Keratinocyte (primary cell): ENCODE measurements around the gene TCN1. TPM values are rescaled to one million over a fixed set of nuclear protein-coding genes. Genes with fewer than 3 reads are reported as not detected.

Experiments used
- DNase-seq: peaks from one replicate; pipeline ENCODE4 v3.0.0-alpha.2; 2011; ENCODE audit warnings: low read depth, missing footprints, low spot score
- FAIRE-seq: peaks from 2 replicates; lab custom pipeline; 2011; peaks lifted over from hg19 to GRCh38; lab: Jason Lieb, UNC
- H2AFZ ChIP-seq: 2 replicates; pipeline ENCODE4 v1.6.0; 2012; ENCODE audit warnings: low read length, control low read depth, inconsistent platforms; ENCODE audit not compliant: control insufficient read depth
- H3K27ac ChIP-seq: 2 replicates; pipeline ENCODE4 v1.5.1; 2011; ENCODE audit warnings: low read length; ENCODE audit not compliant: control insufficient read depth, insufficient read depth
- H3K27me3 ChIP-seq: 3 replicates; pipeline ENCODE4 v1.6.0; 2011; ENCODE audit warnings: low read length; ENCODE audit not compliant: control insufficient read depth, insufficient read depth; ENCODE audit errors: extremely low read depth
- H3K36me3 ChIP-seq, 2 experiments: 2 replicates in 1 of 2; 3 replicates in 1 of 2; pipeline ENCODE4 v1.5.1; 2011; ENCODE audit warnings: low read length in 2 of 2, mild to moderate bottlenecking in 1 of 2; ENCODE audit not compliant: control insufficient read depth in 2 of 2, insufficient read depth in 2 of 2; ENCODE audit errors: extremely low read depth in 1 of 2
- H3K4me1 ChIP-seq: 3 replicates; pipeline ENCODE4 v1.5.1; 2011; ENCODE audit warnings: low read length; ENCODE audit not compliant: control insufficient read depth, insufficient read depth; ENCODE audit errors: extremely low read depth
- H3K4me2 ChIP-seq: 3 replicates; pipeline ENCODE4 v1.6.0; 2011; ENCODE audit warnings: low read depth, low read length; ENCODE audit not compliant: control insufficient read depth, insufficient read depth; ENCODE audit errors: extremely low read depth
- H3K4me3 ChIP-seq, 3 experiments: fragments of 200-600 bp in 1 of 3; sonication (generic) in 1 of 3; 2 replicates in 2 of 3; 3 replicates in 1 of 3; pipeline ENCODE4 v1.5.1; 2011 to 2016; ENCODE audit warnings: low read length in 3 of 3, mild to moderate bottlenecking in 3 of 3, control low read depth in 2 of 3, inconsistent platforms in 1 of 3, low read depth in 1 of 3, mixed read lengths in 1 of 3, mixed run types in 1 of 3, moderate library complexity in 1 of 3; ENCODE audit not compliant: control insufficient read depth in 2 of 3, insufficient read depth in 2 of 3; ENCODE audit errors: extremely low read depth in 1 of 3
- H3K79me2 ChIP-seq: 2 replicates; pipeline ENCODE4 v1.6.0; 2012; ENCODE audit warnings: low read length; ENCODE audit not compliant: control insufficient read depth, insufficient read depth
- H3K9ac ChIP-seq: 3 replicates; pipeline ENCODE4 v1.6.0; 2011; ENCODE audit warnings: low read length; ENCODE audit not compliant: control insufficient read depth, insufficient read depth; ENCODE audit errors: extremely low read depth
- H3K9me1 ChIP-seq: 3 replicates; pipeline ENCODE4 v1.6.0; 2011; ENCODE audit warnings: low read length; ENCODE audit not compliant: control insufficient read depth, insufficient read depth; ENCODE audit errors: extremely low read depth
- H3K9me3 ChIP-seq: 2 replicates; pipeline ENCODE4 v1.5.1; 2012; ENCODE audit warnings: low read depth, low read length; ENCODE audit not compliant: control insufficient read depth
- H4K20me1 ChIP-seq: 3 replicates; pipeline ENCODE4 v1.6.0; 2011; ENCODE audit warnings: low read length; ENCODE audit not compliant: control insufficient read depth, insufficient read depth; ENCODE audit errors: extremely low read depth
- EZH2 ChIP-seq: IDR thresholded peaks from one replicate; pipeline ENCODE4 v1.6.1; 2012; ENCODE audit warnings: inconsistent platforms, mild to moderate bottlenecking, low read length, moderate library complexity
- dilution Hi-C: fragments of 300-500 bp; cut with MboI; formaldehyde crosslinking; loops from one replicate; pipeline ENCODE4 v1.7.0; 2020; ENCODE audit warnings: low sequenced_read_pairs; ENCODE audit not compliant: extremely low pct_ligation_motif_present
- polyA plus RNA-seq, 5 experiments: library from polyadenylated mRNA; depleted of rRNA in 3 of 5; stranded (reverse) in 3 of 5; stranded (forward) in 1 of 5; unstranded in 1 of 5; fragments of >200 nt; gene quantifications; 1 replicate in 1 of 5; 2 replicates in 3 of 5; 3 replicates in 1 of 5; pipeline versions ENCODE4 v1.2.1 to v1.2.3, GENCODE V29; 2011 to 2012; ENCODE audit warnings: missing spikeins in 2 of 5, low read depth in 1 of 5, low replicate concordance in 1 of 5
- TF ChIP-seq, protein P1 (sequence below), 3 experiments: IDR thresholded peaks in 1 of 3; conservative IDR thresholded peaks in 1 of 3; optimal IDR thresholded peaks in 1 of 3; 2 replicates in 2 of 3; 3 replicates in 1 of 3; pipeline versions ENCODE3 to v1.5.1; 2011; ENCODE audit warnings: low read length in 3 of 3, mild to moderate bottlenecking in 3 of 3, moderate library complexity in 2 of 3, control low read depth in 1 of 3, inconsistent platforms in 1 of 3; ENCODE audit not compliant: insufficient read depth in 2 of 3; ENCODE audit errors: extremely low read depth in 1 of 3

TCN1 gene
- polyA plus RNA-seq, 1 donor (not counting 4 experiments of a cell fraction or from before 2014, with no cell fraction given): 3.7 TPM

DNA sequence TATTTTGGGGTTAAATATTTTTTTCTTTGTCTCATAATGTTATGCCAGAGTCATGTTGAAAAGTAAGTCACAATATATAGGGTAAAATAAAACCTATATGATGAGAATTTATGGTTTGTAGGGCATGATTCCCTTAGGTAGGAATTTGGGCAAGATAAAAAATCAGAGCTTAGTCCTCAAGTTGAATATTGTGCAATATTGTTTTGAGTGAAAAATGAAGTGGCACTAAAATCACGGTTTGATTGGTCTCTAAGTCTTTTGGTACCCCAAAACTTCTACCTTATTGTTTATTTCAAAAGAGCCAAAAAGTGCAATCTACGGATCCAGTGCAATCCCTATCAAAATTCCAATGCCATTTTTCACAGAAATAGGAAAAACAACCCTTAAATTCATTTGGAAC is 54.1 kb downstream of the TCN1 start:
- peaks cover 12% of the 10 kb centered on the region for H3K79me2 ChIP-seq
- H4K20me1 ChIP-seq: no peaks in the 10 kb centered on the region
- H3K27ac ChIP-seq: no peak overlapping the region
- no peaks in the 10 kb centered on the region for H3K27me3 ChIP-seq
- H3K4me2 ChIP-seq: no peak overlapping the region
- H2AFZ ChIP-seq: no peak overlapping the region
- no peak overlapping the region for H3K4me3 ChIP-seq
- dilution Hi-C loops: no loop called here
- H3K9me1 ChIP-seq: no peaks in the 10 kb centered on the region
- FAIRE-seq (no peak), DNase-seq (no peak)
- H3K9me3 ChIP-seq: no peaks in the 10 kb centered on the region
- peaks cover 0 to 10% of the 10 kb centered on the region in 2 experiments for H3K36me3 ChIP-seq
- TF ChIP-seq, protein P1, sequence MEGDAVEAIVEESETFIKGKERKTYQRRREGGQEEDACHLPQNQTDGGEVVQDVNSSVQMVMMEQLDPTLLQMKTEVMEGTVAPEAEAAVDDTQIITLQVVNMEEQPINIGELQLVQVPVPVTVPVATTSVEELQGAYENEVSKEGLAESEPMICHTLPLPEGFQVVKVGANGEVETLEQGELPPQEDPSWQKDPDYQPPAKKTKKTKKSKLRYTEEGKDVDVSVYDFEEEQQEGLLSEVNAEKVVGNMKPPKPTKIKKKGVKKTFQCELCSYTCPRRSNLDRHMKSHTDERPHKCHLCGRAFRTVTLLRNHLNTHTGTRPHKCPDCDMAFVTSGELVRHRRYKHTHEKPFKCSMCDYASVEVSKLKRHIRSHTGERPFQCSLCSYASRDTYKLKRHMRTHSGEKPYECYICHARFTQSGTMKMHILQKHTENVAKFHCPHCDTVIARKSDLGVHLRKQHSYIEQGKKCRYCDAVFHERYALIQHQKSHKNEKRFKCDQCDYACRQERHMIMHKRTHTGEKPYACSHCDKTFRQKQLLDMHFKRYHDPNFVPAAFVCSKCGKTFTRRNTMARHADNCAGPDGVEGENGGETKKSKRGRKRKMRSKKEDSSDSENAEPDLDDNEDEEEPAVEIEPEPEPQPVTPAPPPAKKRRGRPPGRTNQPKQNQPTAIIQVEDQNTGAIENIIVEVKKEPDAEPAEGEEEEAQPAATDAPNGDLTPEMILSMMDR (optimal IDR thresholded peaks at IDR 0.05 in 1 of 3, IDR thresholded peaks at IDR 0.05 in 1 of 3, conservative IDR thresholded peaks at IDR 0.05 in 1 of 3; ENCODE audit: extremely low read depth in 1 of 3, insufficient read depth in 2 of 3, low read length in 3 of 3): no peak
- TF ChIP-seq EZH2: no peak
- peaks cover 14% of the 10 kb centered on the region for H3K4me1 ChIP-seq
- H3K9ac ChIP-seq: no peak overlapping the region

DNA sequence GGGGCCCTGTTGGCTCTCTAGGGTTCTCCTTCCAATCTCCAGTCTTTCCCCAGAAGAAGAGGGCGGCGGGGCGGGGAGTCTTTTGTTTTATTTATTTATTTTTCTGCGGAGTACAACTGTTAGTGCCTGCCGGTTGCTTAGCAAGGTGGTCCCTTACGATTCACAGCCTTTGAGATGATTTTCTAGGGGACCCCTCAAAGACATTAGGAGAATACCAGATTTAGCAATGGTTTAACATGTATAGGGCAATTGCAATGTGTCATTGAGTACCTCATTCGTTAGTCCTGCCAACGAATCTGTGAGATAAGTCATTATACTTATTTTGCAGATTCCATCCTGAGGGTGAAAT is 55.4 kb downstream of the TCN1 start:
- Histone ChIP-seq H3K9ac (peak overlapping the region; percentile 92), H4K20me1 (no peaks in the 10 kb centered on the region), H3K79me2 (peaks cover 12% of the 10 kb centered on the region), H3K4me3 (peak overlapping the region; percentile 43 to 96 (median 94)), H3K9me1 (no peaks in the 10 kb centered on the region), H3K9me3 (no peaks in the 10 kb centered on the region), H2AFZ (peak overlapping the region; percentile 5), H3K4me1 (peaks cover 14% of the 10 kb centered on the region), H3K4me2 (peak overlapping the region; percentile 80), H3K27me3 (no peaks in the 10 kb centered on the region), H3K27ac (peak overlapping the region; percentile 85), H3K36me3 (peaks cover 10 to 22% of the 10 kb centered on the region in 2 experiments)
- DNase-seq (no peak), FAIRE-seq (no peak)
- TF ChIP-seq EZH2: no peak
- TF ChIP-seq, protein P1 (optimal IDR thresholded peaks at IDR 0.05 in 1 of 3, IDR thresholded peaks at IDR 0.05 in 1 of 3, conservative IDR thresholded peaks at IDR 0.05 in 1 of 3; ENCODE audit: extremely low read depth in 1 of 3, insufficient read depth in 2 of 3, low read length in 3 of 3): no peak
- dilution Hi-C loops: no loop called here
